Stimulated activated CD8-positive, alpha-beta memory T cell treated with anti-CD3 and anti-CD28 coated beads, Interleukin-7, amount 100 ng/mL, for 48 hours (primary cell): ENCODE measurements around the gene ZNF417.
"Not testable (repeated sequence)": the region's sequence is repeated elsewhere in the genome, so short reads cannot be mapped to it uniquely, and the experiment has no call there.

Experiments used
- DNase-seq, 2 donors: peaks; one replicate each; pipeline ENCODE4 v3.0.0-alpha.2; 2020; ENCODE audit warnings: low read depth in 1 of 2; ENCODE audit errors: extremely low read depth in 1 of 2

The ZNF417 gene

GRCh38 chr19:57916168-57916995, at the start of gene ZNF417:
Gene ZNF417 (minus strand): TSS chr19:57916592. CDS start chr19:57916411, 181 bp downstream.
- peak; percentile 59 to 85 for DNase-seq

GRCh38 chr19:57964761-57965160, 48.4 kb upstream of the ZNF417 start:
- no peak for DNase-seq

GRCh38 chr19:57961785-57962184, 45.4 kb upstream of the ZNF417 start:
- DNase-seq, result no peak

- no peak for DNase-seq
Measured at GRCh38 chr19:57954996-57955395, 38.6 kb upstream of the ZNF417 start.

- DNase-seq, result no peak
Measured at GRCh38 chr19:57949702-57950101, 33.3 kb upstream of the ZNF417 start.

GRCh38 chr19:57949296-57949695, 32.9 kb upstream of the ZNF417 start:
- no peak for DNase-seq

- DNase-seq, result peak; percentile 75 to 92
Measured at GRCh38 chr19:57947419-57948134, 31.2 kb upstream of the ZNF417 start, which contains the start of gene ZNF256. Gene ZNF256 (minus strand): TSS chr19:57947706. CDS start chr19:57947474, 232 bp downstream.

- DNase-seq, result no peak
Measured at GRCh38 chr19:57947088-57947418, 30.7 kb upstream of the ZNF417 start.

GRCh38 chr19:57946316-57946715, 29.9 kb upstream of the ZNF417 start:
- DNase-seq, result no peak

GRCh38 chr19:57941593-57941992, 25.2 kb upstream of the ZNF417 start:
- no peak for DNase-seq

- no peak for DNase-seq
Measured at GRCh38 chr19:57935731-57936130, 19.3 kb upstream of the ZNF417 start.

- DNase-seq, result peak in 1 of 2 donors; percentile 16
Measured at GRCh38 chr19:57934820-57935665, 18.7 kb upstream of the ZNF417 start, which contains the start of gene ZNF418. Gene ZNF418 (minus strand): TSS chr19:57935402. CDS start chr19:57933822, 1,580 bp downstream.

GRCh38 chr19:57927587-57927986, 11.2 kb upstream of the ZNF417 start:
- no peak for DNase-seq

- no peak for DNase-seq
Measured at GRCh38 chr19:57914531-57914930, 1.9 kb downstream of the ZNF417 start.

GRCh38 chr19:57907394-57907793, 9.0 kb downstream of the ZNF417 start:
- no peak for DNase-seq

- no peak for DNase-seq
Measured at GRCh38 chr19:57905258-57905657, 11.1 kb downstream of the ZNF417 start.

- no peak for DNase-seq
Measured at GRCh38 chr19:57903618-57904184, 12.7 kb downstream of the ZNF417 start.

GRCh38 chr19:57900311-57900710, 16.1 kb downstream of the ZNF417 start:
- no peak for DNase-seq

GRCh38 chr19:57890706-57891105, 25.7 kb downstream of the ZNF417 start:
- DNase-seq, result not testable (repeated sequence)

- DNase-seq, result peak; percentile 53 to 73
Measured at GRCh38 chr19:57888560-57889231, 27.7 kb downstream of the ZNF417 start, which contains the start of gene ZNF814. Gene ZNF814 (minus strand): TSS chr19:57889037. CDS start chr19:57888802, 235 bp downstream.
